Chondrocyte (in vitro differentiated cells): ENCODE measurements around the gene EIF4EBP3. TPM values are rescaled to one million over a fixed set of nuclear protein-coding genes. Genes with fewer than 3 reads are reported as not detected.
A peak's percentile ranks its signal among the peaks of the same experiment; 100 is the strongest.

Experiments used
- DNase-seq: peaks from one replicate; pipeline ENCODE4 v3.0.0; 2021; ENCODE audit warnings: mixed read lengths, low spot score
- H3K27ac Mint-ChIP-seq: one replicate; pipeline ENCODE4 v1.8.0; 2021; ENCODE audit warnings: mild to moderate bottlenecking, moderate library complexity, mixed read lengths; ENCODE audit not compliant: unreplicated experiment
- H3K27me3 Mint-ChIP-seq: 2 replicates; pipeline ENCODE4 v1.8.0; 2021; ENCODE audit warnings: low read depth, mixed read lengths
- H3K36me3 Mint-ChIP-seq: 2 replicates; pipeline ENCODE4 v1.8.0; 2021; ENCODE audit warnings: low read depth, mixed read lengths
- H3K4me1 Mint-ChIP-seq: 2 replicates; pipeline ENCODE4 v1.8.0; 2021; ENCODE audit warnings: low read depth, mild to moderate bottlenecking, mixed read lengths
- H3K4me3 Mint-ChIP-seq: one replicate; pipeline ENCODE4 v1.8.0; 2021; ENCODE audit warnings: mild to moderate bottlenecking, moderate library complexity, mixed read lengths; ENCODE audit not compliant: unreplicated experiment
- H3K9me3 Mint-ChIP-seq: 2 replicates; pipeline ENCODE4 v1.8.0; 2021; ENCODE audit warnings: low read depth, mixed read lengths
- total RNA-seq: library from RNA; stranded (reverse); gene quantifications from 3 replicates; pipeline ENCODE4 v1.2.1, GENCODE V29; 2021
- TF ChIP-seq, protein P1 (sequence below): fragments of 200-600 bp; sonication (generic); IDR thresholded peaks from 2 replicates; pipeline ENCODE4 v1.5.0; 2021; ENCODE audit warnings: antibody characterized with exemption, mild to moderate bottlenecking, moderate library complexity

Gene EIF4EBP3
- total RNA-seq, 1 donor from 2014 or later = 6.2 TPM

DNA sequence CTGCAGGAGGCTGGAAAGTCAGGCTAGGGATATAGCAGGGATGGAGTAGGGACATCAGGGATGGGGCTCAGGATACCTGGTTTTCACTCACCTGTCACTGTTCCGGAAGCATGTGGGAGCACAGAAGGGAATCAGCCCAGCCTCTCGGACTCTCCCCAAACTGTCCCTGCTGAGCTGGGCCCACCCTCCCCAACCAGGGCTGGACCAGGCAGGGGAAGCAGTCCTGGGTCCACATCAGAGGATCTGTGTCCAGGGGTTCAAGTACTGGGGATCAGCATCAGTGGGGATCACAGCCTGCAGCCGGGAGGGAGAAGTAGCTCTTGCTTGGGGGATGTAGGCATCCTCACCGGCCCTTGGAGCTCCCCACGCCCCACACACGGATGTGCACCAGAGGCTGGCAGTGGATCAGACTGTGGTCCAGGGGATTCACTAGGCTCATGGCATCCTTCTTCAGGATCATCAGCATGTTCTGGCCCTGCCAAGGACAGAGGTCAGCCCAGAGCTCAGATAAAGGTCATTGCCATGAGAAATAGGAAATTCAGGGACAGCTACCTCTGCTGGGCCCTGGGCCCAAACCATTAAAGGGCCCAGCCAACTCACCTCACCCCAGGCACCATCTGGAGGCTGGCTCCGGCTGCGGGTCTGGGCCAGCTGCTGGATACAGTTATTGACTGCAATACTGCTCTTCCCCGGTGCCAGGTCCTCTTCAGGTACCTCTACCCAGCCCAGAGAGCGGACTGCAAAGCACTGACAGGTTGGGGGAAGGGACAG, 14.5 kb downstream of the EIF4EBP3 start:
- H3K9me3 Mint-ChIP-seq = no peaks in the 10 kb centered on the region
- H3K36me3 Mint-ChIP-seq = peaks cover 11% of the 10 kb centered on the region
- TF ChIP-seq, protein P1, sequence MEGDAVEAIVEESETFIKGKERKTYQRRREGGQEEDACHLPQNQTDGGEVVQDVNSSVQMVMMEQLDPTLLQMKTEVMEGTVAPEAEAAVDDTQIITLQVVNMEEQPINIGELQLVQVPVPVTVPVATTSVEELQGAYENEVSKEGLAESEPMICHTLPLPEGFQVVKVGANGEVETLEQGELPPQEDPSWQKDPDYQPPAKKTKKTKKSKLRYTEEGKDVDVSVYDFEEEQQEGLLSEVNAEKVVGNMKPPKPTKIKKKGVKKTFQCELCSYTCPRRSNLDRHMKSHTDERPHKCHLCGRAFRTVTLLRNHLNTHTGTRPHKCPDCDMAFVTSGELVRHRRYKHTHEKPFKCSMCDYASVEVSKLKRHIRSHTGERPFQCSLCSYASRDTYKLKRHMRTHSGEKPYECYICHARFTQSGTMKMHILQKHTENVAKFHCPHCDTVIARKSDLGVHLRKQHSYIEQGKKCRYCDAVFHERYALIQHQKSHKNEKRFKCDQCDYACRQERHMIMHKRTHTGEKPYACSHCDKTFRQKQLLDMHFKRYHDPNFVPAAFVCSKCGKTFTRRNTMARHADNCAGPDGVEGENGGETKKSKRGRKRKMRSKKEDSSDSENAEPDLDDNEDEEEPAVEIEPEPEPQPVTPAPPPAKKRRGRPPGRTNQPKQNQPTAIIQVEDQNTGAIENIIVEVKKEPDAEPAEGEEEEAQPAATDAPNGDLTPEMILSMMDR = no peak
- H3K4me1 Mint-ChIP-seq = peaks cover 51% of the 10 kb centered on the region
- no peak overlapping the region for H3K27ac Mint-ChIP-seq
- DNase-seq = no peak
- no peaks in the 10 kb centered on the region for H3K27me3 Mint-ChIP-seq
- no peak overlapping the region for H3K4me3 Mint-ChIP-seq

GRCh38 chr5:140563596-140563995, 16.1 kb downstream of the EIF4EBP3 start:
- TF ChIP-seq, protein P1 = no peak
- Mint-ChIP-seq H3K4me3 (peak overlapping the region; percentile 95), H3K27me3 (no peaks in the 10 kb centered on the region), H3K9me3 (no peaks in the 10 kb centered on the region), H3K36me3 (peaks cover 18% of the 10 kb centered on the region), H3K27ac (peak overlapping the region; percentile 97), H3K4me1 (peaks cover 44% of the 10 kb centered on the region)
- DNase-seq = no peak

DNA sequence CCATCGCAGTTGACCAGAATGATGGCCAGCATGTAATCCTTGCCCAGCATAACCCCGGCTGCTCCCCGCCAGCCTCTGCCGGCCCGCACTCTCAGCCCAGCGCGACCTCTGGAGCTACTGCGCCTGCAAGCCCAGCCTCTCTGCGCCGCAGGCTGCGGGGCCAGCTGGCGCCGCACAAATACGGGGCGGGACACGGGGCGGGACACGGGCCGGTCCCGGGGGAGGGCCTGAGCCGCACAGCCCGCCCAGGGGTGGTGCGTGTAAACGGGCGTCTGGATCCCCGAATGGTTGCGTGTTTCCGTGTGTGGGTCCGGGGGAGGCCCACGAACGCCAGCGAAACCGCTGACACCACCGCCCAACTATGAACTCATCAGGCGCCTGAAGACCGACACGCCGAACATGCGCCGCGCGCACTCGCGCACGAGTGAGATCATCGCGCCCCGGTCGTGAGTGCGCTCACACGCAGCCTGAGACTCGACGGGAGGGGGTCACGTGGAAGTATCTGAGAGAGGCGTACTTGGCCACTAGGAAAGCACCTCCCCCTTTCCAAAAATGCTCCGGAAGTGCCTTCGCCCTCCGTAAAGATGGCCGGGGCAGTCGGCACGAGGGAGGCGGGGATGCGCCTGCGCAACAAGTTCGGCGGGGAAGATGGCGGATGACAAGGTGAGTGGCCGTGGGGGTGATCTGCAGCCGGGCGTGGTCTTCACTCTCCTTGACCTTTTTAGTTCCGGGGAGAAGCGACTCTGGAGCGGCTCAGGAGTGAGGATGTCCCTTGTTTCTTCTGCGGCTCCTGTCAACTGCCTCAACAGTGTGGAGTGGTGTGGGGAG, 16.9 kb downstream of the EIF4EBP3 start, which contains the start of the genes APBB3 and SLC35A4:
Gene APBB3, minus strand, starts transcription at position 403 of the 828 bp plus-strand sequence. Its CDS starts 353 bp downstream, at position 50.
Gene SLC35A4, plus strand, starts transcription at position 633 of the 828 bp plus-strand sequence. CDS start 2,342 bp downstream, outside the sequence.
- TF ChIP-seq, protein P1 = no peak
- peaks cover 18% of the 10 kb centered on the region for H3K36me3 Mint-ChIP-seq
- H3K4me3 Mint-ChIP-seq = peak within 1 kb of the TSS; percentile 95
- H3K27ac Mint-ChIP-seq = peak within 1 kb of the TSS; percentile 97
- peak; percentile 99 for DNase-seq
- H3K27me3 Mint-ChIP-seq = no peaks in the 10 kb centered on the region
- peaks cover 44% of the 10 kb centered on the region for H3K4me1 Mint-ChIP-seq
- no peaks in the 10 kb centered on the region for H3K9me3 Mint-ChIP-seq

- TF ChIP-seq, protein P1 = no peak
- H3K36me3 Mint-ChIP-seq = peaks cover 16% of the 10 kb centered on the region
- peaks cover 44% of the 10 kb centered on the region for H3K4me1 Mint-ChIP-seq
These were observed 17.7 kb downstream of the EIF4EBP3 start for GRCh38 chr5:140565024-140565779.

More at GRCh38 chr5:140565024-140565779, 17.7 kb downstream of the EIF4EBP3 start:
- Mint-ChIP-seq H3K27me3 (no peaks in the 10 kb centered on the region), H3K9me3 (no peaks in the 10 kb centered on the region), H3K4me3 (peak overlapping the region; percentile 95), H3K27ac (peak overlapping the region; percentile 97)
- no peak for DNase-seq
